GM12891 (cell line): Measurements from ENCODE around the gene LRRC47.

Source experiments
- PAX5 ChIP-seq: IDR thresholded peaks from 2 replicates; pipeline ENCODE4 v1.6.1; 2011; ENCODE audit warnings: low read length, moderate library complexity, mild to moderate bottlenecking; ENCODE audit not compliant: insufficient read depth, severe bottlenecking
- POLR2A ChIP-seq: IDR thresholded peaks from 2 replicates; pipeline ENCODE4 v1.6.1; 2011; ENCODE audit warnings: low read depth, low read length, control low read depth
- POLR2AphosphoS5 ChIP-seq: IDR thresholded peaks from 2 replicates; pipeline ENCODE4 v1.6.1; 2011; ENCODE audit warnings: low read depth, low read length, control low read depth
- POU2F2 ChIP-seq: IDR thresholded peaks from 2 replicates; pipeline ENCODE4 v1.6.1; 2011; ENCODE audit warnings: low read depth, mild to moderate bottlenecking, control low read depth, low read length, moderate library complexity
- SPI1 ChIP-seq: IDR thresholded peaks from 2 replicates; pipeline ENCODE4 v1.6.1; 2011; ENCODE audit warnings: low read depth, low read length, control low read depth
- TAF1 ChIP-seq: IDR thresholded peaks from 2 replicates; pipeline ENCODE4 v1.6.1; 2011; ENCODE audit warnings: low read depth, low read length, control low read depth

- no peak for TF ChIP-seq POLR2A
- no peak for TF ChIP-seq POLR2AphosphoS5
- TF ChIP-seq TAF1 = no peak
- TF ChIP-seq SPI1 = no peak
- no peak for TF ChIP-seq POU2F2
- TF ChIP-seq PAX5 = no peak
These were observed 51.7 kb downstream of the LRRC47 start for GRCh38 chr1:3744646-3745045.
